Neuron (in vitro differentiated cells): ENCODE data around the gene MUC2.

Source experiments
- H2AFZ ChIP-seq: one replicate; pipeline ENCODE4 v1.6.1; 2013; ENCODE audit warnings: low read depth, mild to moderate bottlenecking, inconsistent platforms, low read length, moderate library complexity
- H3K27me3 ChIP-seq: one replicate; pipeline ENCODE4 v1.6.1; 2013; ENCODE audit warnings: low read length; ENCODE audit not compliant: insufficient read depth
- H3K36me3 ChIP-seq: one replicate; pipeline ENCODE4 v1.6.1; 2013; ENCODE audit warnings: low read length; ENCODE audit not compliant: insufficient read depth
- H3K4me1 ChIP-seq: one replicate; pipeline ENCODE4 v1.6.1; 2013; ENCODE audit warnings: low read length; ENCODE audit not compliant: insufficient read depth
- H3K4me3 ChIP-seq: 2 replicates; pipeline ENCODE4 v1.5.1; 2013; ENCODE audit warnings: mild to moderate bottlenecking, low read length, moderate library complexity
- H3K9me3 ChIP-seq: one replicate; pipeline ENCODE4 v1.6.1; 2013; ENCODE audit warnings: low read length

MUC2 gene

GRCh38 chr11:1120532-1121330, 46.1 kb downstream of the MUC2 start:
- Histone ChIP-seq H3K9me3 (no peaks in the 10 kb centered on the region), H2AFZ (no peak overlapping the region), H3K4me1 (no peaks in the 10 kb centered on the region), H3K36me3 (no peaks in the 10 kb centered on the region), H3K27me3 (peaks cover 7% of the 10 kb centered on the region), H3K4me3 (no peak overlapping the region)

DNA sequence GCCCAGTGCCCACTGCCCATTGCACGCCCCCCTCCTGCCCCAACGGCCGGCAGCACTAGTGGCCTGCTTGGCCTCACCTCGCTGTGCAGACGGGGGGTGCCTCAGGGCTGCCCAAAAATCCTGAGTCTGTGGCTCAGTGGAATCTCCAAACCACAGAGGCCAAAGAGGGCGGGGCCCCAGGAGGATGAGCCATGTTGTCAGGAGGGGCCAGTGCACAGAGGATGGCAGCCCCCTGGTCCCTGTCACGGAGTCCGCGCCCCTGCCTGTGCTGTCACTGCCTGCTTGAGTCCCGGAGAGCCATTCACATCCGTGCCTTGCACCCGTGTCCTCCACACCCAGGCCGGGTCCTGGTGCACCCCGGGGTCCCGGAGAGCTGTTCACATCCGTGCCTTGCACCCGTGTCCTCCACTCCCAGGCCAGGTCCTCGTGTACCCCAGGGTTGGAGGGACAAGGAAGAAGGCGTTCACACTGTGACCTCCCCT, 46.7 kb downstream of the MUC2 start:
- Histone ChIP-seq H3K4me3 (no peak overlapping the region), H3K36me3 (no peaks in the 10 kb centered on the region), H3K4me1 (no peaks in the 10 kb centered on the region), H3K27me3 (peaks cover 7% of the 10 kb centered on the region), H3K9me3 (no peaks in the 10 kb centered on the region), H2AFZ (no peak overlapping the region)

- no peaks in the 10 kb centered on the region for H3K4me1 ChIP-seq
- H3K4me3 ChIP-seq = no peak overlapping the region
- no peaks in the 10 kb centered on the region for H3K36me3 ChIP-seq
- no peak overlapping the region for H2AFZ ChIP-seq
- H3K27me3 ChIP-seq = peaks cover 3% of the 10 kb centered on the region
- H3K9me3 ChIP-seq = no peaks in the 10 kb centered on the region
These were observed 47.4 kb downstream of the MUC2 start for GRCh38 chr11:1121813-1122663.

GRCh38 chr11:1122664-1123002, 48.0 kb downstream of the MUC2 start:
- Histone ChIP-seq H3K4me1 (no peaks in the 10 kb centered on the region), H3K36me3 (no peaks in the 10 kb centered on the region), H2AFZ (no peak overlapping the region), H3K4me3 (no peak overlapping the region), H3K27me3 (peaks cover 3% of the 10 kb centered on the region), H3K9me3 (no peaks in the 10 kb centered on the region)

- Histone ChIP-seq H3K36me3 (no peaks in the 10 kb centered on the region), H3K4me1 (no peaks in the 10 kb centered on the region), H3K27me3 (peaks cover 9% of the 10 kb centered on the region), H3K4me3 (no peak overlapping the region), H2AFZ (no peak overlapping the region), H3K9me3 (no peaks in the 10 kb centered on the region)
These were observed 49.3 kb downstream of the MUC2 start for GRCh38 chr11:1123970-1124369.
